WTC11 (cell line): ENCODE data around the gene CACNA1C. TPM values are rescaled to one million over a fixed set of nuclear protein-coding genes. Genes with fewer than 3 reads are reported as not detected.

ENCODE experiments used
- ATAC-seq: fragments of 200-7000 bp; cut with Tn5 transposase; 2 replicates; pipeline ENCODE4 v1.10.0; 2021; ENCODE audit warnings: mild to moderate bottlenecking, moderate library complexity
- CTCF ChIA-PET: fragments of 300-600 bp; sonication (Branson Sonifier 250); formaldehyde crosslinking; loops from one replicate; lab custom pipeline; 2021; ENCODE audit warnings: antibody characterized with exemption; lab: Charles Lee
- POLR2A ChIA-PET: fragments of 350-600 bp; sonication (Branson Sonifier 250); formaldehyde crosslinking; loops from one replicate; lab custom pipeline; 2021; ENCODE audit warnings: antibody characterized with exemption; lab: Charles Lee
- DNase-seq: peaks from one replicate; pipeline ENCODE4 v3.0.0; 2021; ENCODE audit warnings: low spot score
- H3K27ac Mint-ChIP-seq: 2 replicates; pipeline ENCODE4 v1.8.0; 2021; ENCODE audit warnings: mixed read lengths
- H3K27me3 Mint-ChIP-seq: 2 replicates; pipeline ENCODE4 v1.8.0; 2021; ENCODE audit warnings: low read depth, mild to moderate bottlenecking, moderate library complexity, mixed read lengths
- H3K36me3 Mint-ChIP-seq: 2 replicates; pipeline ENCODE4 v1.8.0; 2021; ENCODE audit warnings: mixed read lengths
- H3K4me1 Mint-ChIP-seq: 2 replicates; pipeline ENCODE4 v1.8.0; 2022; ENCODE audit warnings: mixed read lengths
- H3K4me3 Mint-ChIP-seq: 2 replicates; pipeline ENCODE4 v1.8.0; 2021; ENCODE audit warnings: mild to moderate bottlenecking, moderate library complexity, mixed read lengths
- H3K9me3 Mint-ChIP-seq: 2 replicates; pipeline ENCODE4 v1.8.0; 2021; ENCODE audit warnings: mixed read lengths
- ATF1 ChIP-seq: sonication (generic); formaldehyde crosslinking; IDR thresholded peaks from 2 replicates; pipeline ENCODE4 v1.8.1; 2023; ENCODE audit warnings: mild to moderate bottlenecking, moderate library complexity, missing genetic modification reagents
- CDX4 ChIP-seq: fragments of 250-450 bp; sonication (Bioruptor Pico); IDR thresholded peaks from 2 replicates; pipeline ENCODE4 v1.9.0; 2021; ENCODE audit warnings: moderate library complexity, mild to moderate bottlenecking, inconsistent platforms, borderline replicate concordance
- E2F1 ChIP-seq: sonication (generic); formaldehyde crosslinking; IDR thresholded peaks from 2 replicates; pipeline ENCODE4 v1.8.0; 2022; ENCODE audit warnings: mild to moderate bottlenecking, missing genetic modification reagents
- E2F5 ChIP-seq: sonication (generic); formaldehyde crosslinking; IDR thresholded peaks from 2 replicates; pipeline ENCODE4 v1.8.1; 2022; ENCODE audit warnings: mild to moderate bottlenecking, moderate library complexity, missing genetic modification reagents
- GRHL2 ChIP-seq: fragments of 250-450 bp; sonication (Bioruptor Pico); IDR thresholded peaks from 2 replicates; pipeline ENCODE4 v1.8.0; 2022; ENCODE audit warnings: mild to moderate bottlenecking, moderate library complexity; ENCODE audit not compliant: insufficient replicate concordance, severe bottlenecking
- MAX ChIP-seq: sonication (generic); formaldehyde crosslinking; IDR thresholded peaks from 2 replicates; pipeline ENCODE4 v1.8.0; 2022; ENCODE audit warnings: mild to moderate bottlenecking, missing genetic modification reagents
- NR3C1 ChIP-seq: sonication (generic); formaldehyde crosslinking; conservative IDR thresholded peaks from 2 replicates; pipeline ENCODE4 v1.8.1; 2023; ENCODE audit warnings: low read depth, mild to moderate bottlenecking, missing genetic modification reagents
- SOX15 ChIP-seq: fragments of 250-450 bp; sonication (Bioruptor Pico); IDR thresholded peaks from 2 replicates; pipeline ENCODE4 v1.9.0; 2021; ENCODE audit warnings: mild to moderate bottlenecking
- TEAD1 ChIP-seq: sonication (generic); formaldehyde crosslinking; IDR thresholded peaks from 2 replicates; pipeline ENCODE4 v1.8.0; 2022; ENCODE audit warnings: mild to moderate bottlenecking, missing genetic modification reagents
- TEAD4 ChIP-seq: sonication (generic); formaldehyde crosslinking; IDR thresholded peaks from 2 replicates; pipeline ENCODE4 v1.8.0; 2022; ENCODE audit warnings: mild to moderate bottlenecking, missing genetic modification reagents
- USF2 ChIP-seq: sonication (generic); formaldehyde crosslinking; IDR thresholded peaks from 2 replicates; pipeline ENCODE4 v1.8.1; 2023; ENCODE audit warnings: mild to moderate bottlenecking, missing genetic modification reagents, moderate library complexity
- ZNF138 ChIP-seq: sonication (generic); formaldehyde crosslinking; conservative IDR thresholded peaks from 2 replicates; pipeline ENCODE4 v1.8.1; 2022; ENCODE audit warnings: mild to moderate bottlenecking, moderate library complexity, missing genetic modification reagents
- ZNF219 ChIP-seq: sonication (generic); formaldehyde crosslinking; IDR thresholded peaks from 2 replicates; pipeline ENCODE4 v1.8.0; 2023; ENCODE audit warnings: missing genetic modification reagents, mild to moderate bottlenecking, borderline replicate concordance
- ZNF232 ChIP-seq: sonication (generic); formaldehyde crosslinking; IDR thresholded peaks from 2 replicates; pipeline ENCODE4 v1.8.0; 2022; ENCODE audit warnings: mild to moderate bottlenecking, missing genetic modification reagents
- total RNA-seq: library from RNA; stranded (reverse); gene quantifications from 3 replicates; pipeline ENCODE4 v1.2.3, GENCODE V29; 2021
- TF ChIP-seq, protein P1 (sequence below): fragments of 200-600 bp; IDR thresholded peaks from 2 replicates; pipeline ENCODE4 v1.8.0; 2022; ENCODE audit warnings: antibody characterized with exemption
- TF ChIP-seq, protein P2 (sequence below): sonication (generic); formaldehyde crosslinking; IDR thresholded peaks from 2 replicates; pipeline ENCODE4 v1.8.0; 2023; ENCODE audit warnings: missing genetic modification reagents, mild to moderate bottlenecking, borderline replicate concordance
- TF ChIP-seq, protein P3 (sequence below): sonication (generic); formaldehyde crosslinking; IDR thresholded peaks from 2 replicates; pipeline ENCODE4 v1.8.1; 2022; ENCODE audit warnings: low read depth, missing genetic modification reagents, borderline replicate concordance
- TF ChIP-seq, protein P4 (sequence below): fragments of 250-450 bp; sonication (Bioruptor Pico); IDR thresholded peaks from 2 replicates; pipeline ENCODE4 v1.9.0; 2021; ENCODE audit warnings: mild to moderate bottlenecking

Gene CACNA1C
- total RNA-seq, 1 experiment from 2014 or later, result 1.7 TPM

DNA sequence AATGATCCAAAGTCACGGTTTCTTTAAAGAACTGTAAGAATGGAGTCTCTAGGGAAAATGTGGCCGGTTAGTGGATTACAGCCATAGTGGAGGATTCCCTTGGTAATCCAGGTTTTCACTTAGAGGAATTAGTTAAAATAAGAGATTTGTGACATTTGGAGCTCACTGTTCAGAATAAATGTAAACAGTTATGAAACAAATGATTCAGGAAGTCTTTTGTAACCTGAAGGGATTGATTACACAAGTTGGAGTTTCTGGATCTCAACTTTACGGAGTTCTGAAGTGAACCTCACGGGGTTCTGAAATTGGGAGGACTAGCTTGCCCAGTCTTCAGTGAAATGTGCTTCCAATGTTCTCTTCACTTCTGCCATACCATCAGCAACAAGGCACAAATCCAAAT is 507.6 kb downstream of the CACNA1C start (continued):
- TF ChIP-seq, protein P1, sequence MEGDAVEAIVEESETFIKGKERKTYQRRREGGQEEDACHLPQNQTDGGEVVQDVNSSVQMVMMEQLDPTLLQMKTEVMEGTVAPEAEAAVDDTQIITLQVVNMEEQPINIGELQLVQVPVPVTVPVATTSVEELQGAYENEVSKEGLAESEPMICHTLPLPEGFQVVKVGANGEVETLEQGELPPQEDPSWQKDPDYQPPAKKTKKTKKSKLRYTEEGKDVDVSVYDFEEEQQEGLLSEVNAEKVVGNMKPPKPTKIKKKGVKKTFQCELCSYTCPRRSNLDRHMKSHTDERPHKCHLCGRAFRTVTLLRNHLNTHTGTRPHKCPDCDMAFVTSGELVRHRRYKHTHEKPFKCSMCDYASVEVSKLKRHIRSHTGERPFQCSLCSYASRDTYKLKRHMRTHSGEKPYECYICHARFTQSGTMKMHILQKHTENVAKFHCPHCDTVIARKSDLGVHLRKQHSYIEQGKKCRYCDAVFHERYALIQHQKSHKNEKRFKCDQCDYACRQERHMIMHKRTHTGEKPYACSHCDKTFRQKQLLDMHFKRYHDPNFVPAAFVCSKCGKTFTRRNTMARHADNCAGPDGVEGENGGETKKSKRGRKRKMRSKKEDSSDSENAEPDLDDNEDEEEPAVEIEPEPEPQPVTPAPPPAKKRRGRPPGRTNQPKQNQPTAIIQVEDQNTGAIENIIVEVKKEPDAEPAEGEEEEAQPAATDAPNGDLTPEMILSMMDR, result no peak
- no peak for TF ChIP-seq ATF1
- no peak for TF ChIP-seq SOX15 (CRISPR knock-in tag)

DNA sequence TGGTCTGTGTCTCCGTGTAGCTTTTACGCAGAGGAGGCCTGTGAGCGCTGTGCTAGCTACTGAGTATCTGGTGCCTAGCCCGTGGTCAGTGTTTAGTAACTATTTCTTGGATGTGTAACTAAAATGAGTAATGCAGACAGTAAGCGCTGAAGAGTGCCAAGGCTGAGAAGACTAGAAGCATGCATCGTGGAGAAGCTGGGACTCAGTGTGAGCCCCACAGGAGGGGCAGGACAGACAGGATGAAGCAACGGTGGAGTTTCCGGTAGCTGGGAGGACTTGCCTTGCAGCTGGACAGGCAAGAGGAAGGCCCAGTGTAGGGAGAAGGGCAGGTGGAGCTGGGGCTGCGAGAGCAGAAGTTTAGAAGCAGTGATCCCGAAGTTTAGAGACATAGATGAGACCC is 508.6 kb downstream of the CACNA1C start:
- no peak for ATAC-seq
- TF ChIP-seq GRHL2 (CRISPR knock-in tag) (no peak), TEAD1 (no peak), TEAD4 (CRISPR knock-in tag) (no peak), CDX4 (CRISPR knock-in tag) (no peak), ZNF232 (no peak), MAX (CRISPR knock-in tag) (no peak), ZNF138 (CRISPR knock-in tag) (no peak), NR3C1 (CRISPR knock-in tag) (no peak), ZNF219 (CRISPR knock-in tag) (no peak), USF2 (CRISPR knock-in tag) (no peak), E2F1 (CRISPR knock-in tag) (no peak), E2F5 (CRISPR knock-in tag) (no peak)
- TF ChIP-seq, protein P2, sequence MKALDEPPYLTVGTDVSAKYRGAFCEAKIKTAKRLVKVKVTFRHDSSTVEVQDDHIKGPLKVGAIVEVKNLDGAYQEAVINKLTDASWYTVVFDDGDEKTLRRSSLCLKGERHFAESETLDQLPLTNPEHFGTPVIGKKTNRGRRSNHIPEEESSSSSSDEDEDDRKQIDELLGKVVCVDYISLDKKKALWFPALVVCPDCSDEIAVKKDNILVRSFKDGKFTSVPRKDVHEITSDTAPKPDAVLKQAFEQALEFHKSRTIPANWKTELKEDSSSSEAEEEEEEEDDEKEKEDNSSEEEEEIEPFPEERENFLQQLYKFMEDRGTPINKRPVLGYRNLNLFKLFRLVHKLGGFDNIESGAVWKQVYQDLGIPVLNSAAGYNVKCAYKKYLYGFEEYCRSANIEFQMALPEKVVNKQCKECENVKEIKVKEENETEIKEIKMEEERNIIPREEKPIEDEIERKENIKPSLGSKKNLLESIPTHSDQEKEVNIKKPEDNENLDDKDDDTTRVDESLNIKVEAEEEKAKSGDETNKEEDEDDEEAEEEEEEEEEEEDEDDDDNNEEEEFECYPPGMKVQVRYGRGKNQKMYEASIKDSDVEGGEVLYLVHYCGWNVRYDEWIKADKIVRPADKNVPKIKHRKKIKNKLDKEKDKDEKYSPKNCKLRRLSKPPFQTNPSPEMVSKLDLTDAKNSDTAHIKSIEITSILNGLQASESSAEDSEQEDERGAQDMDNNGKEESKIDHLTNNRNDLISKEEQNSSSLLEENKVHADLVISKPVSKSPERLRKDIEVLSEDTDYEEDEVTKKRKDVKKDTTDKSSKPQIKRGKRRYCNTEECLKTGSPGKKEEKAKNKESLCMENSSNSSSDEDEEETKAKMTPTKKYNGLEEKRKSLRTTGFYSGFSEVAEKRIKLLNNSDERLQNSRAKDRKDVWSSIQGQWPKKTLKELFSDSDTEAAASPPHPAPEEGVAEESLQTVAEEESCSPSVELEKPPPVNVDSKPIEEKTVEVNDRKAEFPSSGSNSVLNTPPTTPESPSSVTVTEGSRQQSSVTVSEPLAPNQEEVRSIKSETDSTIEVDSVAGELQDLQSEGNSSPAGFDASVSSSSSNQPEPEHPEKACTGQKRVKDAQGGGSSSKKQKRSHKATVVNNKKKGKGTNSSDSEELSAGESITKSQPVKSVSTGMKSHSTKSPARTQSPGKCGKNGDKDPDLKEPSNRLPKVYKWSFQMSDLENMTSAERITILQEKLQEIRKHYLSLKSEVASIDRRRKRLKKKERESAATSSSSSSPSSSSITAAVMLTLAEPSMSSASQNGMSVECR (CRISPR knock-in tag), result no peak
- TF ChIP-seq, protein P3, sequence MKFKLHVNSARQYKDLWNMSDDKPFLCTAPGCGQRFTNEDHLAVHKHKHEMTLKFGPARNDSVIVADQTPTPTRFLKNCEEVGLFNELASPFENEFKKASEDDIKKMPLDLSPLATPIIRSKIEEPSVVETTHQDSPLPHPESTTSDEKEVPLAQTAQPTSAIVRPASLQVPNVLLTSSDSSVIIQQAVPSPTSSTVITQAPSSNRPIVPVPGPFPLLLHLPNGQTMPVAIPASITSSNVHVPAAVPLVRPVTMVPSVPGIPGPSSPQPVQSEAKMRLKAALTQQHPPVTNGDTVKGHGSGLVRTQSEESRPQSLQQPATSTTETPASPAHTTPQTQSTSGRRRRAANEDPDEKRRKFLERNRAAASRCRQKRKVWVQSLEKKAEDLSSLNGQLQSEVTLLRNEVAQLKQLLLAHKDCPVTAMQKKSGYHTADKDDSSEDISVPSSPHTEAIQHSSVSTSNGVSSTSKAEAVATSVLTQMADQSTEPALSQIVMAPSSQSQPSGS, result no peak
- TF ChIP-seq, protein P4, sequence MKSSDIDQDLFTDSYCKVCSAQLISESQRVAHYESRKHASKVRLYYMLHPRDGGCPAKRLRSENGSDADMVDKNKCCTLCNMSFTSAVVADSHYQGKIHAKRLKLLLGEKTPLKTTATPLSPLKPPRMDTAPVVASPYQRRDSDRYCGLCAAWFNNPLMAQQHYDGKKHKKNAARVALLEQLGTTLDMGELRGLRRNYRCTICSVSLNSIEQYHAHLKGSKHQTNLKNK, result no peak
- TF ChIP-seq, all 79 proteins: peak for 0
- ChIA-PET CTCF (interaction anchor here (0.7 to 1.2 kb wide), 3 partner anchors 26 to 504 kb away, joined by 3 to 6 read pairs (median 3); no protein-coding TSS in a partner anchor), POLR2A (no interaction called here)
- Mint-ChIP-seq H3K36me3 (no peaks in the 10 kb centered on the region), H3K9me3 (no peaks in the 10 kb centered on the region), H3K4me3 (no peak overlapping the region), H3K4me1 (no peaks in the 10 kb centered on the region), H3K27me3 (no peaks in the 10 kb centered on the region; the same call in 1 of the 2 replicates), H3K27ac (no peak overlapping the region)
- DNase-seq, result no peak
